ENCODE data around the gene PTBP2. TPM values are rescaled to one million over a fixed set of nuclear protein-coding genes. Genes with fewer than 3 reads are reported as not detected.

Gene PTBP2
- total RNA-seq, 1 experiment from 2014 or later = 13.2 TPM

DNA sequence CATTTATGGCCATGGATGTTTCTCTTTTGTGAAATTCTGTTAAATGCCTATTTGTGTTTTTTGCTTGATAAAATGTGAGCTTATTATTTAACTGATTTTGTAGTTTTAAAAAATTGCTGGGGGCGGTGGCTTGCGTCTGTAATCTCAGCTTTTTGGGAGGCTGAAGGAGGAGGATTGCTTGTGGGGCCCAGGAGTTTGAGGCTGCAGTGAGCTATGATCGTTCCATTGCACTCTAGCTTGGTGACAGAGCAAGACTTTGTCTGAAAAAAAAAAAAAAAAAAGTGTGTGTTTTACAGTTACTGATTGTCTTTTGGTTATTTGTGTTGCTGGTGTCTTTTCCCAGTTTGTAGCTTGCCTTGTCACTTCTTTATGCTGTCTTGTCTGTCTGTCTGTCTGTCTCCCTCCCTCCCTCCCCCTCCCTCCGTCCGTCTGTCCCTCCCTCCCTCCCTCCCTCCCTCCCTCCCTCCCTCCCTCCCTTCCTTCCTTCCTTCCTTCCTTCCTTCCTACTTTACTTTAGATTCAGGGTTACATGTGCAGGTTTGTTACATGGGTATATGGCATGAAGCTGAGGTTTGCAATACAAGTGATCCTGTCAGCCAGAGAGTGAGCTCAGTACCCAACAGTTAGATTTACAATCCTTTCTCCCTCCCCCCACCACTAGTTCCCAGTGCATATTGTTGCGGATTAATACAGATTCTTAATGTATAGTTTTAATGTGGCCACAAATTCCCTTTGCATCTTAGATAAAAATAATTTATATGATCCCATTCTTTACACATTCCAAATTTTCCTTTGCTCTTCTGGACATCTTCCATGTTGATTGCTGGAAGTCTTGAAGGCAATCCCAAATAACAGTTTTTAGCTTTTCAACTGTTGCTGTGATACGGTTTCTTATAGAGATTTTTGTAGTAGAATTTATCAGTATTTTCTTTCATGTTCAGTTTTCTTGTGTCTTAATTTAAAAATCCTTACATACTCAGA is 25.1 kb downstream of the PTBP2 start:
- no TSS peak for BruUV-seq (replicated peaks)
- Histone ChIP-seq H3K4me1 (ENCODE audit: control insufficient read depth in 1 of 2, insufficient read depth in 2 of 2, low read length in 2 of 2) (no peaks in the 10 kb centered on the region), H3K36me3 (ENCODE audit: control insufficient read depth in 1 of 2, insufficient read depth in 2 of 2, low read length in 2 of 2) (no peaks in the 10 kb centered on the region), H3K27me3 (ENCODE audit: insufficient read depth, low read length) (no peaks in the 10 kb centered on the region), H3K9me2 (ENCODE audit: insufficient read depth) (no peaks in the 10 kb centered on the region), H3K4me3 (replicated peaks in 1 of 2; ENCODE audit: low read depth in 1 of 2, low read length in 2 of 2) (no peak overlapping the region), H4K20me1 (ENCODE audit: insufficient read depth) (peaks cover 17% of the 10 kb centered on the region; the same call in 1 of the 2 replicates), H3K27ac (ENCODE audit: low read depth, low read length) (no peak overlapping the region), H3K9ac (ENCODE audit: low read length) (no peak overlapping the region), H3K79me2 (ENCODE audit: insufficient read depth, low read length) (peaks cover 98% of the 10 kb centered on the region), H3K9me3 (ENCODE audit: control insufficient read depth in 1 of 2, insufficient read depth in 1 of 2, low read depth in 1 of 2, low read length in 2 of 2) (no peaks in the 10 kb centered on the region), H2AFZ (ENCODE audit: low read depth, low read length, poor library complexity, severe bottlenecking) (no peak overlapping the region), H3K4me2 (ENCODE audit: low read length) (no peak overlapping the region)
- ChIA-PET POLR2A (no interaction called here), CTCF (no interaction called here), RAD21 (ENCODE audit: low non-redundant PET in 1 of 2, low total read pairs in 2 of 2, uncharacterized antibody in 2 of 2, unreplicated experiment in 2 of 2) (no interaction called here)
- ATAC-seq (no peak), DNase-seq (ENCODE audit: low read depth, low spot score) (no peak)
- TF ChIP-seq CEBPB (IDR thresholded peaks at IDR 0.05; ENCODE audit: low read depth) = no peak
- TF ChIP-seq EZH2 (IDR thresholded peaks at IDR 0.05) = no peak
- TF ChIP-seq, protein P1, sequence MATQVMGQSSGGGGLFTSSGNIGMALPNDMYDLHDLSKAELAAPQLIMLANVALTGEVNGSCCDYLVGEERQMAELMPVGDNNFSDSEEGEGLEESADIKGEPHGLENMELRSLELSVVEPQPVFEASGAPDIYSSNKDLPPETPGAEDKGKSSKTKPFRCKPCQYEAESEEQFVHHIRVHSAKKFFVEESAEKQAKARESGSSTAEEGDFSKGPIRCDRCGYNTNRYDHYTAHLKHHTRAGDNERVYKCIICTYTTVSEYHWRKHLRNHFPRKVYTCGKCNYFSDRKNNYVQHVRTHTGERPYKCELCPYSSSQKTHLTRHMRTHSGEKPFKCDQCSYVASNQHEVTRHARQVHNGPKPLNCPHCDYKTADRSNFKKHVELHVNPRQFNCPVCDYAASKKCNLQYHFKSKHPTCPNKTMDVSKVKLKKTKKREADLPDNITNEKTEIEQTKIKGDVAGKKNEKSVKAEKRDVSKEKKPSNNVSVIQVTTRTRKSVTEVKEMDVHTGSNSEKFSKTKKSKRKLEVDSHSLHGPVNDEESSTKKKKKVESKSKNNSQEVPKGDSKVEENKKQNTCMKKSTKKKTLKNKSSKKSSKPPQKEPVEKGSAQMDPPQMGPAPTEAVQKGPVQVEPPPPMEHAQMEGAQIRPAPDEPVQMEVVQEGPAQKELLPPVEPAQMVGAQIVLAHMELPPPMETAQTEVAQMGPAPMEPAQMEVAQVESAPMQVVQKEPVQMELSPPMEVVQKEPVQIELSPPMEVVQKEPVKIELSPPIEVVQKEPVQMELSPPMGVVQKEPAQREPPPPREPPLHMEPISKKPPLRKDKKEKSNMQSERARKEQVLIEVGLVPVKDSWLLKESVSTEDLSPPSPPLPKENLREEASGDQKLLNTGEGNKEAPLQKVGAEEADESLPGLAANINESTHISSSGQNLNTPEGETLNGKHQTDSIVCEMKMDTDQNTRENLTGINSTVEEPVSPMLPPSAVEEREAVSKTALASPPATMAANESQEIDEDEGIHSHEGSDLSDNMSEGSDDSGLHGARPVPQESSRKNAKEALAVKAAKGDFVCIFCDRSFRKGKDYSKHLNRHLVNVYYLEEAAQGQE (IDR thresholded peaks at IDR 0.05; ENCODE audit: low read depth) = no peak
- TF ChIP-seq, protein P2, sequence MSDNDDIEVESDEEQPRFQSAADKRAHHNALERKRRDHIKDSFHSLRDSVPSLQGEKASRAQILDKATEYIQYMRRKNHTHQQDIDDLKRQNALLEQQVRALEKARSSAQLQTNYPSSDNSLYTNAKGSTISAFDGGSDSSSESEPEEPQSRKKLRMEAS (IDR thresholded peaks at IDR 0.05) = no peak
- TF ChIP-seq SRF (IDR thresholded peaks at IDR 0.05; ENCODE audit: low read depth) = no peak
- no peak for TF ChIP-seq EGR1 (IDR thresholded peaks at IDR 0.05; ENCODE audit: low read depth)
- intact Hi-C loops (cut with micrococcal nuclease) = no loop called here

Measured in HCT116 (cell line).